ENCODE measurements around the gene ZW10. TPM values are rescaled to one million over a fixed set of nuclear protein-coding genes. Genes with fewer than 3 reads are reported as not detected.
"Not testable (repeated sequence)": the region's sequence is repeated elsewhere in the genome, so short reads cannot be mapped to it uniquely, and the experiment has no call there.

The ZW10 gene
- total RNA-seq, 1 donor from 2014 or later, result 15.5 TPM

DNA sequence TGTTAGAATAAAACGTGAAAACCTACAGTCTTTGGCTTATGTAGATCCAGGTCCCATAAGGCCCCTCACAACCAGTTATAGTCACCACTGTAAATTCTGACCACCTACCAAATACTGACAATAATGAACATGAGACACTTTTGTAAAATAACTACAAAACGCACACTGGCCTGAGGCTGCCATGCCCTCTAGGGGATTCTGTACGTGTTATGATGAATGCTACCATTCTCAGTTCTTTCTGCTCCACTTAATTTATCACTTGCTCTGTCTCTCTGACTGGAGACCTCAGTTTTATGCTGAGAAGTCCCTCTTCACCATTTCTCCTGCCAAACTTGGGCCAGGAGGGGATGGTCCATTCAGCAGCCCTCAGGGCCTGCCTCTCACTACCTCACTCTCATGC, 48.7 kb downstream of the ZW10 start:
- intact Hi-C loops (cut with micrococcal nuclease), result no loop called here

DNA sequence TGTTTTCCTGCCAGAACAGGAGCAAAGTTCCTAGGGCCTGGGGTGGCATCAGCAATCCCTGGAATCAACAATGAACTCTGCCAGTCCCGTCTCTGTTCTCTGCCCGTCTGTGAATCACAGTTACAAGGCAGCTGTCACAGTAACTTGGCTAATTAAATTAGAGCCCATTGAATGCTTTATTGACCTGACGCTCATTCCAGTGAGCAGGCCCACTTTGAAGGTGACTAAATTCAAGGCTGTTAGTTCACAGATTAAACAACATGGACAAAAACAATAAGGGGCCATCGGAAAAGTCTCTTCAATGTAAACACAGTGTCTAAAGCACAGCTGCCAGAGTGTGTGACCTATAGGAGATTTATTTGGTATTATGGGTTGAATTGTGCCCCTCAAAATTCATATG, 49.7 kb downstream of the ZW10 start:
- Mint-ChIP-seq H3K27me3 (no peaks in the 10 kb centered on the region), H3K4me3 (no peak overlapping the region), H3K9me3 (peaks cover 2% of the 10 kb centered on the region), H3K27ac (no peak overlapping the region), H3K4me1 (no peaks in the 10 kb centered on the region), H3K36me3 (ENCODE audit: low read depth) (peaks cover 2% of the 10 kb centered on the region)
- DNase-seq, result no peak
- TF ChIP-seq, protein P1, sequence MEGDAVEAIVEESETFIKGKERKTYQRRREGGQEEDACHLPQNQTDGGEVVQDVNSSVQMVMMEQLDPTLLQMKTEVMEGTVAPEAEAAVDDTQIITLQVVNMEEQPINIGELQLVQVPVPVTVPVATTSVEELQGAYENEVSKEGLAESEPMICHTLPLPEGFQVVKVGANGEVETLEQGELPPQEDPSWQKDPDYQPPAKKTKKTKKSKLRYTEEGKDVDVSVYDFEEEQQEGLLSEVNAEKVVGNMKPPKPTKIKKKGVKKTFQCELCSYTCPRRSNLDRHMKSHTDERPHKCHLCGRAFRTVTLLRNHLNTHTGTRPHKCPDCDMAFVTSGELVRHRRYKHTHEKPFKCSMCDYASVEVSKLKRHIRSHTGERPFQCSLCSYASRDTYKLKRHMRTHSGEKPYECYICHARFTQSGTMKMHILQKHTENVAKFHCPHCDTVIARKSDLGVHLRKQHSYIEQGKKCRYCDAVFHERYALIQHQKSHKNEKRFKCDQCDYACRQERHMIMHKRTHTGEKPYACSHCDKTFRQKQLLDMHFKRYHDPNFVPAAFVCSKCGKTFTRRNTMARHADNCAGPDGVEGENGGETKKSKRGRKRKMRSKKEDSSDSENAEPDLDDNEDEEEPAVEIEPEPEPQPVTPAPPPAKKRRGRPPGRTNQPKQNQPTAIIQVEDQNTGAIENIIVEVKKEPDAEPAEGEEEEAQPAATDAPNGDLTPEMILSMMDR (IDR thresholded peaks at IDR 0.05), result no peak
- CTCF ChIA-PET, result no interaction called here
- intact Hi-C loops (cut with micrococcal nuclease), result no loop called here
- POLR2A ChIA-PET, result no interaction called here
- ATAC-seq (ENCODE audit: low read depth), result no peak

More for the DNA sequence above, 48.7 kb downstream of the ZW10 start:
- no peaks in the 10 kb centered on the region for H3K4me1 Mint-ChIP-seq
- DNase-seq (no peak), ATAC-seq (ENCODE audit: low read depth) (no peak)
- no peak overlapping the region for H3K4me3 Mint-ChIP-seq
- H3K9me3 Mint-ChIP-seq, result peaks cover 2% of the 10 kb centered on the region
- H3K36me3 Mint-ChIP-seq (ENCODE audit: low read depth), result no peaks in the 10 kb centered on the region
- H3K27me3 Mint-ChIP-seq, result no peaks in the 10 kb centered on the region
- ChIA-PET CTCF (no interaction called here), POLR2A (no interaction called here)
- H3K27ac Mint-ChIP-seq, result no peak overlapping the region
- TF ChIP-seq, protein P1 (IDR thresholded peaks at IDR 0.05), result no peak

DNA sequence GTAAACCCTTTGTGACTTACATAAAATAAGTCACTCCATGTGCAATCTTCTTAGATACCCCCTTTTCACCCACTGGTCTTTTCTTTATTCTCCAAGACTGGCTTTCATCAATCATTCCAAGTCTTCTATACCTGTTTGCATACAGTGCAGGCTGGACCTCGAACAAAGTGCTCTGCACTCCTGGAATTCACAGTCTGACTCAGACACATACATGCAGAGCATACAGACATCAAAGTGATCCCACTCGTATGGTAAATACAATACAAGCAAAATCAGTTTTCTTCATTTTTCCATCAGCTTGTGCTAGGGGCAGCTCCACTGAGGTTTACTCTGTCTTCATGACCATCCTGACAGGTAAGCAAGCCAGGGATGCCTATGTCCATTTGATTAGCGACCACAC, 50.6 kb downstream of the ZW10 start:
- no peaks in the 10 kb centered on the region for H3K4me1 Mint-ChIP-seq
- ATAC-seq (ENCODE audit: low read depth), result no peak
- H3K9me3 Mint-ChIP-seq, result peaks cover 2% of the 10 kb centered on the region
- H3K36me3 Mint-ChIP-seq (ENCODE audit: low read depth), result peaks cover 2% of the 10 kb centered on the region
- intact Hi-C loops (cut with micrococcal nuclease), result no loop called here
- POLR2A ChIA-PET, result no interaction called here
- DNase-seq, result no peak
- H3K4me3 Mint-ChIP-seq, result no peak overlapping the region
- CTCF ChIA-PET, result interaction anchor here (0.5 to 1.1 kb wide), 2 partner anchors 8 to 1444 kb away, joined by 3 read pairs; no protein-coding TSS in a partner anchor
- no peak overlapping the region for H3K27ac Mint-ChIP-seq
- TF ChIP-seq, protein P1 (IDR thresholded peaks at IDR 0.05), result no peak
- no peaks in the 10 kb centered on the region for H3K27me3 Mint-ChIP-seq

DNA sequence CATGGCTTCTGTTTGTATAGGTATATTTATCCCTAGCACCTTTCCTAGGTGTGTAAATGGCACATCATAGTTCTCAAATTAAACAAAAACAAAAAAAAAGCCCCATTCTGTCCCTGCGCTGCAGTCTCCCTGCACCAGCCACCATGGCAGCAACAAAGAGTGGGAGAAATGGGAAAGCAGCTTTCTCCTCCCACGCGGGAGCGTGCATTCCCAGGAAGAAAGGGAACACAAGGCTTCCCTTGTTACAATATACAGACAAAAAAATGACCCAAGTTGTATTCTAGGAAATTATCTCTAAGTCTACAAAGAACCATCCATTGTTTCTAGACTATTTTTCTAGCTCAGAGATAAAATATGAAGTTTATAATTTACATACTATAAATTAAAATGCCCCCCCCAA, 51.3 kb downstream of the ZW10 start:
- Mint-ChIP-seq H3K36me3 (ENCODE audit: low read depth) (peaks cover 2% of the 10 kb centered on the region), H3K4me3 (no peak overlapping the region), H3K27ac (no peak overlapping the region), H3K27me3 (no peaks in the 10 kb centered on the region), H3K9me3 (peaks cover 2% of the 10 kb centered on the region), H3K4me1 (no peaks in the 10 kb centered on the region)
- DNase-seq (no peak), ATAC-seq (ENCODE audit: low read depth) (no peak)
- intact Hi-C loops (cut with micrococcal nuclease), result no loop called here
- TF ChIP-seq, protein P1 (IDR thresholded peaks at IDR 0.05), result no peak
- CTCF ChIA-PET, result interaction anchor here (1.1 kb wide), 1 partner anchor 9 kb away, joined by 3 read pairs; no protein-coding TSS in a partner anchor
- POLR2A ChIA-PET, result no interaction called here

DNA sequence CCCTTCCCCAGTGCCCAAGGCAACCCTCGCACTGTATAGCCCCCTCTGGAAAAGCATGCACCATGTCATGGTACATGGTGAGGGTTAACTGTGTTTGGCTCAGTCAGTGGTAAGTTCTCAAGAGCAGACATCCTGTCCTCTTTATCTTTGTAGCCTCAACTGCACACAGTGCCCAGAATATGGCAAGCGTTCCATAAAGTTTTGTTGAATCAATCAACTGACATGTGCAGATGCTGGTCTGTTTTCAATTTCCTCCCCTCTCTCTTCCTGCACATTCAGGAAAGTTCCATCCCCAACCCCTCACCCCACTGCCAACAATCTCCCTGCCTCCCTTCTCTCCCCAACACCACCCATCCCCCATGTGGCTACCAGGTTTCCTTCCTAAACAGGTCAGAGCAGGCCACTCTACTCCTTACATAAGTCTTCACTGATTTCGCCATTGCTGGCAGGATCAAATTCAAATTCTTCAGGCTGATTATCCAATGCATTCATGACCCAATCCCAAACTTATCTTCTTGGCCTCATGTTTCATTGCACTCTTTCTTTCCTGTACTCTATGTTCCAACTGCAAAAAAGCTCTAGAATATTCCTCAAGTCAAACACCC, 51.9 kb downstream of the ZW10 start:
- CTCF ChIA-PET, result no interaction called here
- Mint-ChIP-seq H3K4me1 (no peaks in the 10 kb centered on the region), H3K27me3 (no peaks in the 10 kb centered on the region), H3K4me3 (no peak overlapping the region), H3K27ac (no peak overlapping the region), H3K36me3 (ENCODE audit: low read depth) (peaks cover 4% of the 10 kb centered on the region), H3K9me3 (peaks cover 2% of the 10 kb centered on the region)
- intact Hi-C loops (cut with micrococcal nuclease), result no loop called here
- TF ChIP-seq, protein P1 (IDR thresholded peaks at IDR 0.05), result no peak
- DNase-seq, result no peak
- ATAC-seq (ENCODE audit: low read depth), result no peak
- POLR2A ChIA-PET, result no interaction called here

DNA sequence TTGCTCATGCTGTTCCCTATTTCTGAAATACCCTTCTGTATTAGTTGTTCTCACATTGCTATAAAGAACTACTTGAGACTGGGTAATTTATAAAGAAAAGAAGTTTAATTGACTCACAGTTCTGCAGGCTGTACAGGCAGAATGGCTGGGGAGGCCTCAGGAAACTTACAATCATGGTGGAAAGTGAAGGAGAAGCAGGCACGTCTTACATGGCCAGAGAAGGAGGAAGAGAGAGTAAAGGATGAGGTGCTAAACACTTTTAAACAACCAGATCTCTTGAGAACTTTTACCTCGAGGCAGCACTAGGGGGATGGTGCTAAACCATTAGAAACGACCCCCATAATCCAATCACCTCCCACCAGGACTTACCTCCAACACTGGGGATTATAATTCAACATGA, 53.0 kb downstream of the ZW10 start:
- intact Hi-C loops (cut with micrococcal nuclease); POLR2A ChIA-PET; H3K27me3 Mint-ChIP-seq; H3K4me3 Mint-ChIP-seq; H3K36me3 Mint-ChIP-seq (ENCODE audit: low read depth); CTCF ChIA-PET; H3K27ac Mint-ChIP-seq; DNase-seq; ATAC-seq (ENCODE audit: low read depth); H3K9me3 Mint-ChIP-seq; H3K4me1 Mint-ChIP-seq: not testable (repeated sequence)

Measured in activated B cell treated with CpG ODN at 0.5 μM for 24 hours (primary cell).